H1 (cell line): Measurements from ENCODE around the gene SHOX. TPM values are rescaled to one million over a fixed set of nuclear protein-coding genes. Genes with fewer than 3 reads are reported as not detected.

Source experiments
- CTCF ChIA-PET: fragments of 300-600 bp; sonication (Branson Sonifier 250); formaldehyde crosslinking; loops from one replicate; lab custom pipeline; 2021; ENCODE audit not compliant: partially characterized antibody; lab: Charles Lee
- POLR2A ChIA-PET: fragments of 300-600 bp; sonication (Branson Sonifier 250); formaldehyde crosslinking; loops from one replicate; lab custom pipeline; 2021; ENCODE audit warnings: inconsistent platforms; ENCODE audit not compliant: partially characterized antibody; lab: Charles Lee
- DNase-seq, 2 experiments: peaks; one replicate each; pipeline versions ENCODE4 v3.0.0 to v3.0.0-alpha.2; 2010 to 2022; ENCODE audit warnings: low spot score in 2 of 2, low read depth in 1 of 2, mixed read lengths in 1 of 2
- FAIRE-seq: peaks from 2 replicates; lab custom pipeline; 2011; peaks lifted over from hg19 to GRCh38; lab: Jason Lieb, UNC
- H2AFZ ChIP-seq: 2 replicates; pipeline ENCODE4 v1.8.1; 2012; ENCODE audit warnings: low read length, inconsistent platforms
- H2AK5ac ChIP-seq: 2 replicates; pipeline ENCODE4 v1.6.1; 2013; ENCODE audit warnings: low read depth, low read length
- H2BK120ac ChIP-seq: replicated peaks from 2 replicates; pipeline ENCODE3; 2013; ENCODE audit warnings: low read depth, low read length, inconsistent platforms
- H2BK12ac ChIP-seq: 2 replicates; pipeline ENCODE4 v1.6.1; 2013; ENCODE audit warnings: low read depth, low read length
- H2BK15ac ChIP-seq: 2 replicates; pipeline ENCODE4 v1.6.1; 2013; ENCODE audit warnings: low read length
- H2BK20ac ChIP-seq: 2 replicates; pipeline ENCODE4 v1.6.1; 2013; ENCODE audit warnings: low read length
- H2BK5ac ChIP-seq: 2 replicates; pipeline ENCODE4 v1.6.1; 2013; ENCODE audit warnings: low read depth, low read length
- H3K14ac ChIP-seq: 2 replicates; pipeline ENCODE4 v1.6.1; 2013; ENCODE audit warnings: inconsistent platforms; ENCODE audit not compliant: insufficient read length
- H3K18ac ChIP-seq: 2 replicates; pipeline ENCODE4 v1.6.1; 2013; ENCODE audit warnings: low read length; ENCODE audit errors: extremely low read depth
- H3K23ac ChIP-seq: 2 replicates; pipeline ENCODE4 v1.6.1; 2013; ENCODE audit warnings: inconsistent platforms; ENCODE audit not compliant: insufficient read length
- H3K23me2 ChIP-seq: 2 replicates; pipeline ENCODE4 v1.6.1; 2013; ENCODE audit warnings: low read depth, low read length
- H3K27ac ChIP-seq: 2 replicates; pipeline ENCODE4 v1.6.1; 2011; ENCODE audit warnings: low read depth, low read length, inconsistent platforms
- H3K27me3 ChIP-seq, 4 experiments: replicated peaks in 1 of 4; 1 replicate in 1 of 4; 2 replicates in 3 of 4; pipeline versions ENCODE4 v1.6.1 to v1.8.1; 2011 to 2013; ENCODE audit warnings: low read length in 3 of 4, mild to moderate bottlenecking in 3 of 4, inconsistent platforms in 2 of 4, mixed read lengths in 2 of 4, moderate library complexity in 1 of 4; ENCODE audit not compliant: control insufficient read depth in 3 of 4, insufficient read depth in 3 of 4; ENCODE audit errors: extremely low read depth in 1 of 4
- H3K36me3 ChIP-seq, 4 experiments: 2 replicates each; pipeline versions ENCODE4 v1.6.1 to v1.8.1; 2011 to 2013; ENCODE audit warnings: mild to moderate bottlenecking in 4 of 4, low read length in 3 of 4, moderate library complexity in 2 of 4, control low read depth in 1 of 4, inconsistent platforms in 1 of 4; ENCODE audit not compliant: insufficient read depth in 4 of 4, control insufficient read depth in 2 of 4
- H3K4ac ChIP-seq: replicated peaks from 2 replicates; pipeline ENCODE3; 2013; ENCODE audit warnings: low read length, low read depth, mixed read lengths, inconsistent platforms; ENCODE audit not compliant: insufficient read length
- H3K4me1 ChIP-seq, 4 experiments: replicated peaks in 1 of 4; 1 replicate in 1 of 4; 2 replicates in 3 of 4; pipeline versions ENCODE4 v1.6.1 to v1.8.1; 2011 to 2013; ENCODE audit warnings: low read length in 3 of 4, inconsistent platforms in 2 of 4, mixed read lengths in 1 of 4; ENCODE audit not compliant: insufficient read depth in 4 of 4, control insufficient read depth in 3 of 4
- H3K4me2 ChIP-seq, 2 experiments: 2 replicates each; pipeline versions ENCODE4 v1.6.1 to v1.8.1; 2011 to 2013; ENCODE audit warnings: low read depth in 2 of 2, low read length in 2 of 2, control low read depth in 1 of 2, inconsistent platforms in 1 of 2, mild to moderate bottlenecking in 1 of 2; ENCODE audit not compliant: insufficient read depth in 1 of 2
- H3K4me3 ChIP-seq, 4 experiments: fragments of 200-600, 300-600 bp in 1 of 4; sonication (generic), shearing (Covaris generic), sonication (Bioruptor Twin) in 1 of 4; 2 replicates each; pipeline versions ENCODE4 v1.5.1 to v1.8.1; 2011 to 2016; ENCODE audit warnings: low read length in 4 of 4, low read depth in 3 of 4, control low read depth in 2 of 4, inconsistent platforms in 2 of 4, mild to moderate bottlenecking in 2 of 4, mixed read lengths in 1 of 4, moderate library complexity in 1 of 4; ENCODE audit not compliant: insufficient read depth in 2 of 4; ENCODE audit errors: extremely low read depth in 1 of 4
- H3K56ac ChIP-seq: replicated peaks from 2 replicates; pipeline ENCODE3; 2013; ENCODE audit warnings: low read depth, mild to moderate bottlenecking, mixed read lengths, low read length, inconsistent platforms; ENCODE audit not compliant: insufficient read length
- H3K79me1 ChIP-seq: 2 replicates; pipeline ENCODE4 v1.6.1; 2013; ENCODE audit warnings: low read depth, low read length, control low read depth
- H3K79me2 ChIP-seq, 2 experiments: 2 replicates each; pipeline versions ENCODE4 v1.6.1 to v1.8.1; 2012 to 2013; ENCODE audit warnings: low read length in 2 of 2, mild to moderate bottlenecking in 2 of 2, inconsistent platforms in 1 of 2; ENCODE audit not compliant: insufficient read depth in 2 of 2, control insufficient read depth in 1 of 2
- H3K9ac ChIP-seq, 4 experiments: replicated peaks in 1 of 4; 1 replicate in 1 of 4; 2 replicates in 3 of 4; pipeline versions ENCODE4 v1.6.1 to v1.8.1; 2011 to 2013; ENCODE audit warnings: low read depth in 3 of 4, low read length in 3 of 4, control low read depth in 2 of 4, mild to moderate bottlenecking in 2 of 4, moderate library complexity in 2 of 4, inconsistent platforms in 1 of 4; ENCODE audit errors: extremely low read depth in 1 of 4
- H3K9me3 ChIP-seq, 2 experiments: 2 replicates each; pipeline versions ENCODE4 v1.6.1 to v1.8.1; 2012 to 2013; ENCODE audit warnings: mild to moderate bottlenecking in 2 of 2, moderate library complexity in 2 of 2, control low read depth in 1 of 2, inconsistent platforms in 1 of 2, low read depth in 1 of 2, low read length in 1 of 2, mixed read lengths in 1 of 2; ENCODE audit not compliant: insufficient read depth in 2 of 2
- H4K20me1 ChIP-seq, 2 experiments: replicated peaks in 1 of 2; 2 replicates each; pipeline versions ENCODE3 to v1.8.1; 2011 to 2013; ENCODE audit warnings: inconsistent platforms in 2 of 2, low read length in 2 of 2, mild to moderate bottlenecking in 1 of 2; ENCODE audit not compliant: insufficient read depth in 2 of 2, control insufficient read depth in 1 of 2
- H4K5ac ChIP-seq: 2 replicates; pipeline ENCODE4 v1.6.1; 2013; ENCODE audit warnings: low read length, low read depth, mixed read lengths, inconsistent platforms; ENCODE audit not compliant: insufficient read length
- H4K8ac ChIP-seq: 2 replicates; pipeline ENCODE4 v1.8.0; 2013; ENCODE audit warnings: mild to moderate bottlenecking, moderate library complexity, low read length, inconsistent platforms; ENCODE audit not compliant: insufficient read depth; ENCODE audit errors: extremely low read depth
- H4K91ac ChIP-seq: replicated peaks from 2 replicates; pipeline ENCODE3; 2013; ENCODE audit warnings: low read length, mixed read lengths, inconsistent platforms; ENCODE audit not compliant: insufficient read length
- CEBPB ChIP-seq: IDR thresholded peaks from 2 replicates; pipeline ENCODE4 v1.6.1; 2012; ENCODE audit warnings: low read depth, low read length
- CTCF ChIP-seq, 3 experiments: IDR thresholded peaks; 1 replicate in 2 of 3; 2 replicates in 1 of 3; pipeline versions ENCODE4 v1.5.1 to v1.6.1; 2011; ENCODE audit warnings: low read length in 3 of 3, mild to moderate bottlenecking in 3 of 3, inconsistent platforms in 2 of 3, low read depth in 1 of 3, moderate library complexity in 1 of 3; ENCODE audit not compliant: insufficient read depth in 1 of 3; ENCODE audit errors: control extremely low read depth in 1 of 3
- E2F6 ChIP-seq: IDR thresholded peaks from 2 replicates; pipeline ENCODE4 v1.6.1; 2012; ENCODE audit warnings: inconsistent platforms
- EGR1 ChIP-seq: IDR thresholded peaks from 2 replicates; pipeline ENCODE4 v1.6.1; 2011; ENCODE audit warnings: low read depth, low read length, borderline replicate concordance
- HDAC2 ChIP-seq, 2 experiments: fragments of 300-600 bp in 1 of 2; sonication (generic) in 1 of 2; IDR thresholded peaks; 2 replicates each; pipeline ENCODE4 v1.6.1; 2011 to 2012; ENCODE audit warnings: low read depth in 2 of 2, low read length in 2 of 2, mild to moderate bottlenecking in 2 of 2, moderate library complexity in 2 of 2, borderline replicate concordance in 1 of 2, inconsistent platforms in 1 of 2
- KDM4A ChIP-seq: IDR thresholded peaks from one replicate; pipeline ENCODE4 v1.7.1; 2012; ENCODE audit warnings: low read depth, mild to moderate bottlenecking, moderate library complexity, low read length, inconsistent platforms; ENCODE audit not compliant: severe bottlenecking
- KDM5A ChIP-seq: fragments of 200-600 bp; IDR thresholded peaks from 2 replicates; pipeline ENCODE4 v1.7.1; 2012; ENCODE audit warnings: mild to moderate bottlenecking, low read length, inconsistent platforms, mixed read lengths
- MAFK ChIP-seq: IDR thresholded peaks from 2 replicates; pipeline ENCODE4 v1.6.1; 2012; ENCODE audit warnings: low read depth, mild to moderate bottlenecking, improper control_type of control experiment, low read length
- RNF2 ChIP-seq: fragments of 200-900, 300-1000 bp; sonication (generic); IDR thresholded peaks from 2 replicates; pipeline ENCODE4 v1.7.1; 2016; ENCODE audit warnings: borderline replicate concordance, low read depth, mild to moderate bottlenecking, antibody characterized with exemption, low read length; ENCODE audit not compliant: poor library complexity, severe bottlenecking; ENCODE audit errors: missing control alignments
- TAF1 ChIP-seq: IDR thresholded peaks from 2 replicates; pipeline ENCODE4 v1.6.1; 2011; ENCODE audit warnings: mild to moderate bottlenecking, low read depth, low read length
- WGBS, 2 experiments: shearing (Covaris generic) in 1 of 2; methylation state at CpG; one replicate each; pipeline versions ENCODE4 v1.1.6 to v1.1.7; 2013 to 2015; ENCODE audit warnings: low lambda C conversion rate in 2 of 2, mixed read lengths in 2 of 2, inconsistent platforms in 1 of 2, low coverage in 1 of 2, missing lambda C conversion rate in 1 of 2; ENCODE audit not compliant: insufficient replicate concordance in 2 of 2, insufficient coverage in 1 of 2, insufficient read length in 1 of 2; ENCODE audit errors: extremely low coverage in 1 of 2, missing lambda C conversion rate in 1 of 2; 5-methylcytosine and 5-hydroxymethylcytosine counted together
- polyA plus RNA-seq, 7 experiments: library from polyadenylated mRNA; depleted of rRNA in 3 of 7; stranded (reverse) in 5 of 7; unstranded in 2 of 7; fragments of >200 nt in 5 of 7; fragments of 200-250 nt in 2 of 7; gene quantifications; 1 replicate in 5 of 7; 2 replicates in 1 of 7; 4 replicates in 1 of 7; pipeline versions ENCODE4 v1.2.1 to v1.2.3, GENCODE V29; 2011 to 2013; ENCODE audit warnings: missing spikeins in 2 of 7, mixed read lengths in 2 of 7
- total RNA-seq: library from RNA; stranded (reverse); fragmentation: NEBNext Ultra II Directional; extraction: Animal tissue kit (Norgen Biotek cat#: 25700); gene quantifications from 2 replicates; pipeline ENCODE4 v1.2.1, GENCODE V29; 2021

SHOX gene
- total and polyA plus RNA-seq, 2 of the 8 experiments (the other 6 are each of a cell fraction or from before 2014, with no cell fraction given) = 0.05 to 0.15 TPM

- CTCF ChIA-PET = no interaction called here
- DNase-seq (peak in 1 of 2 experiments; percentile 37), FAIRE-seq (no peak)
- Histone ChIP-seq H2BK5ac (no peak overlapping the region), H2BK12ac (0 out of 2 replicates have a peak overlapping the region, but pooled peaks have one; percentile 17), H3K14ac (no peak overlapping the region), H3K79me1 (no peaks in the 10 kb centered on the region), H3K79me2 (no peaks in the 10 kb centered on the region), H3K23ac (no peak overlapping the region), H3K9ac (no peak overlapping the region), H3K36me3 (no peaks in the 10 kb centered on the region; a peak in 1 of 8 replicates), H2BK15ac (peak overlapping the region; percentile 61; the same call in 1 of the 2 replicates), H3K4me3 (no peak overlapping the region), H3K27me3 (peaks cover 42 to 62% (median 56%) of the 10 kb centered on the region in 4 experiments), H3K4ac (no peak overlapping the region), H4K5ac (no peak overlapping the region), H3K18ac (no peak overlapping the region), H3K4me1 (peaks cover 0 to 16% (median 10%) of the 10 kb centered on the region in 4 experiments; a peak in 5 of 7 replicates), H3K23me2 (peaks cover 3% of the 10 kb centered on the region; the same call in 1 of the 2 replicates), H2AFZ (no peak overlapping the region), H2BK120ac (no peak overlapping the region), H2AK5ac (no peak overlapping the region), H3K9me3 (no peaks in the 10 kb centered on the region), H3K56ac (no peak overlapping the region), H4K91ac (no peak overlapping the region), H2BK20ac (no peak overlapping the region), H4K8ac (no peak overlapping the region), H3K4me2 (no peak overlapping the region; a peak in 1 of 4 replicates), H4K20me1 (no peaks in the 10 kb centered on the region), H3K27ac (no peak overlapping the region)
- POLR2A ChIA-PET = no interaction called here
- WGBS, 2 experiments = 76% methylated on average over 8 of the region's 8 CpGs; no CpG with 5 or more reads in 1 of the 2 experiments
- TF ChIP-seq CEBPB (no peak), HDAC2 (IDR thresholded peaks at IDR 0.05; ENCODE audit: borderline replicate concordance in 1 of 2, low read depth in 2 of 2, low read length in 2 of 2) (no peak), KDM5A (no peak), TAF1 (no peak), EGR1 (no peak), KDM4A (no peak), E2F6 (no peak), CTCF (IDR thresholded peaks at IDR 0.05; ENCODE audit: control extremely low read depth in 1 of 3, insufficient read depth in 1 of 3, low read depth in 1 of 3, low read length in 3 of 3) (no peak), MAFK (no peak), RNF2 (no peak)
Observed at GRCh38 chrX:617891-618290, 12.7 kb upstream of the SHOX start.
